ENCODE measurements around the gene COL4A6.
A peak's percentile ranks its signal among the peaks of the same experiment; 100 is the strongest.

Gene COL4A6

GRCh38 chrX:108209006-108209554, 229.1 kb downstream of the COL4A6 start:
- DNase-seq (ENCODE audit: low read depth), result no peak
- H3K4me3 ChIP-seq (ENCODE audit: low read depth, low read length), result no peak overlapping the region
- TF ChIP-seq CTCF (IDR thresholded peaks at IDR 0.05; ENCODE audit: low read depth, low read length, missing control alignments), result no peak

- no peak overlapping the region for H3K4me3 ChIP-seq (ENCODE audit: low read depth, low read length)
- no peak for DNase-seq (ENCODE audit: low read depth)
- no peak for TF ChIP-seq CTCF (IDR thresholded peaks at IDR 0.05; ENCODE audit: low read depth, low read length, missing control alignments)
Measured at GRCh38 chrX:108203540-108203939, 234.7 kb downstream of the COL4A6 start.

GRCh38 chrX:108199691-108200090, 238.5 kb downstream of the COL4A6 start:
- no peak overlapping the region for H3K4me3 ChIP-seq (ENCODE audit: low read depth, low read length)
- no peak for DNase-seq (ENCODE audit: low read depth)
- TF ChIP-seq CTCF (IDR thresholded peaks at IDR 0.05; ENCODE audit: low read depth, low read length, missing control alignments), result peak; percentile 49

- no peak for DNase-seq (ENCODE audit: low read depth)
- no peak overlapping the region for H3K4me3 ChIP-seq (ENCODE audit: low read depth, low read length)
- TF ChIP-seq CTCF (IDR thresholded peaks at IDR 0.05; ENCODE audit: low read depth, low read length, missing control alignments), result no peak
Measured at GRCh38 chrX:108199041-108199440, 239.2 kb downstream of the COL4A6 start.

- no peak overlapping the region for H3K4me3 ChIP-seq (ENCODE audit: low read depth, low read length)
- no peak for DNase-seq (ENCODE audit: low read depth)
- TF ChIP-seq CTCF (IDR thresholded peaks at IDR 0.05; ENCODE audit: low read depth, low read length, missing control alignments), result no peak
Measured at GRCh38 chrX:108198420-108198819, 239.8 kb downstream of the COL4A6 start.

GRCh38 chrX:108186811-108187210, 251.4 kb downstream of the COL4A6 start:
- DNase-seq (ENCODE audit: low read depth), result no peak
- TF ChIP-seq CTCF (IDR thresholded peaks at IDR 0.05; ENCODE audit: low read depth, low read length, missing control alignments), result no peak
- no peak overlapping the region for H3K4me3 ChIP-seq (ENCODE audit: low read depth, low read length)

- no peak for DNase-seq (ENCODE audit: low read depth)
Measured at GRCh38 chrX:108178143-108178498, 260.1 kb downstream of the COL4A6 start.

More at GRCh38 chrX:108178143-108178498, 260.1 kb downstream of the COL4A6 start:
- no peak for TF ChIP-seq CTCF (IDR thresholded peaks at IDR 0.05; ENCODE audit: low read depth, low read length, missing control alignments)
- H3K4me3 ChIP-seq (ENCODE audit: low read depth, low read length), result no peak overlapping the region
